WTC11 (cell line): ENCODE data around the gene BIRC3. TPM values are rescaled to one million over a fixed set of nuclear protein-coding genes. Genes with fewer than 3 reads are reported as not detected.

Source experiments
- ATAC-seq: fragments of 200-7000 bp; cut with Tn5 transposase; 2 replicates; pipeline ENCODE4 v1.10.0; 2021; ENCODE audit warnings: mild to moderate bottlenecking, moderate library complexity
- CTCF ChIA-PET: fragments of 300-600 bp; sonication (Branson Sonifier 250); formaldehyde crosslinking; loops from one replicate; lab custom pipeline; 2021; ENCODE audit warnings: antibody characterized with exemption; lab: Charles Lee
- POLR2A ChIA-PET: fragments of 350-600 bp; sonication (Branson Sonifier 250); formaldehyde crosslinking; loops from one replicate; lab custom pipeline; 2021; ENCODE audit warnings: antibody characterized with exemption; lab: Charles Lee
- DNase-seq: peaks from one replicate; pipeline ENCODE4 v3.0.0; 2021; ENCODE audit warnings: low spot score
- H3K27ac Mint-ChIP-seq: 2 replicates; pipeline ENCODE4 v1.8.0; 2021; ENCODE audit warnings: mixed read lengths
- H3K27me3 Mint-ChIP-seq: 2 replicates; pipeline ENCODE4 v1.8.0; 2021; ENCODE audit warnings: low read depth, mild to moderate bottlenecking, moderate library complexity, mixed read lengths
- H3K36me3 Mint-ChIP-seq: 2 replicates; pipeline ENCODE4 v1.8.0; 2021; ENCODE audit warnings: mixed read lengths
- H3K4me1 Mint-ChIP-seq: 2 replicates; pipeline ENCODE4 v1.8.0; 2022; ENCODE audit warnings: mixed read lengths
- H3K4me3 Mint-ChIP-seq: 2 replicates; pipeline ENCODE4 v1.8.0; 2021; ENCODE audit warnings: mild to moderate bottlenecking, moderate library complexity, mixed read lengths
- H3K9me3 Mint-ChIP-seq: 2 replicates; pipeline ENCODE4 v1.8.0; 2021; ENCODE audit warnings: mixed read lengths
- CREM ChIP-seq: sonication (generic); formaldehyde crosslinking; IDR thresholded peaks from 2 replicates; pipeline ENCODE4 v1.8.1; 2022; ENCODE audit warnings: mild to moderate bottlenecking, missing genetic modification reagents, moderate library complexity
- ESRRA ChIP-seq: sonication (generic); formaldehyde crosslinking; IDR thresholded peaks from 2 replicates; pipeline ENCODE4 v1.8.1; 2022; ENCODE audit warnings: mild to moderate bottlenecking, missing genetic modification reagents, borderline replicate concordance
- FOXP1 ChIP-seq: sonication (generic); formaldehyde crosslinking; IDR thresholded peaks from 2 replicates; pipeline ENCODE4 v1.8.0; 2022; ENCODE audit warnings: missing genetic modification reagents, mild to moderate bottlenecking, moderate library complexity, borderline replicate concordance
- GABPB1 ChIP-seq: sonication (generic); formaldehyde crosslinking; IDR thresholded peaks from 2 replicates; pipeline ENCODE4 v1.8.1; 2023; ENCODE audit warnings: mild to moderate bottlenecking, missing genetic modification reagents
- IRF2 ChIP-seq: sonication (generic); formaldehyde crosslinking; IDR thresholded peaks from 2 replicates; pipeline ENCODE4 v1.8.0; 2022; ENCODE audit warnings: low read depth, missing genetic modification reagents, borderline replicate concordance
- NFE2L1 ChIP-seq: sonication (generic); formaldehyde crosslinking; IDR thresholded peaks from 2 replicates; pipeline ENCODE4 v1.8.1; 2023; ENCODE audit warnings: missing genetic modification reagents
- SMAD3 ChIP-seq: sonication (generic); formaldehyde crosslinking; IDR thresholded peaks from 2 replicates; pipeline ENCODE4 v1.8.0; 2022; ENCODE audit warnings: missing genetic modification reagents, mild to moderate bottlenecking, borderline replicate concordance
- TEAD4 ChIP-seq: sonication (generic); formaldehyde crosslinking; IDR thresholded peaks from 2 replicates; pipeline ENCODE4 v1.8.0; 2022; ENCODE audit warnings: mild to moderate bottlenecking, missing genetic modification reagents
- TP53 ChIP-seq: sonication (generic); formaldehyde crosslinking; IDR thresholded peaks from 2 replicates; pipeline ENCODE4 v1.8.1; 2023; ENCODE audit warnings: mild to moderate bottlenecking, missing genetic modification reagents
- ZNF232 ChIP-seq: sonication (generic); formaldehyde crosslinking; IDR thresholded peaks from 2 replicates; pipeline ENCODE4 v1.8.0; 2022; ENCODE audit warnings: mild to moderate bottlenecking, missing genetic modification reagents
- total RNA-seq: library from RNA; stranded (reverse); gene quantifications from 3 replicates; pipeline ENCODE4 v1.2.3, GENCODE V29; 2021
- TF ChIP-seq, protein P1 (sequence below): fragments of 200-600 bp; IDR thresholded peaks from 2 replicates; pipeline ENCODE4 v1.8.0; 2022; ENCODE audit warnings: antibody characterized with exemption
- TF ChIP-seq, protein P2 (sequence below): fragments of 250-450 bp; sonication (Bioruptor Pico); conservative IDR thresholded peaks from 2 replicates; pipeline ENCODE4 v1.9.0; 2021; ENCODE audit warnings: mild to moderate bottlenecking
- TF ChIP-seq, protein P3 (sequence below): sonication (generic); formaldehyde crosslinking; IDR thresholded peaks from 2 replicates; pipeline ENCODE4 v1.8.1; 2023; ENCODE audit warnings: mild to moderate bottlenecking, missing genetic modification reagents, moderate library complexity
- TF ChIP-seq, protein P4 (sequence below): fragments of 250-450 bp; sonication (Bioruptor Pico); IDR thresholded peaks from 2 replicates; pipeline ENCODE4 v1.9.0; 2021; ENCODE audit warnings: moderate library complexity, mild to moderate bottlenecking, inconsistent platforms, borderline replicate concordance

BIRC3 gene
- total RNA-seq, 1 experiment from 2014 or later: 0.33 TPM

DNA sequence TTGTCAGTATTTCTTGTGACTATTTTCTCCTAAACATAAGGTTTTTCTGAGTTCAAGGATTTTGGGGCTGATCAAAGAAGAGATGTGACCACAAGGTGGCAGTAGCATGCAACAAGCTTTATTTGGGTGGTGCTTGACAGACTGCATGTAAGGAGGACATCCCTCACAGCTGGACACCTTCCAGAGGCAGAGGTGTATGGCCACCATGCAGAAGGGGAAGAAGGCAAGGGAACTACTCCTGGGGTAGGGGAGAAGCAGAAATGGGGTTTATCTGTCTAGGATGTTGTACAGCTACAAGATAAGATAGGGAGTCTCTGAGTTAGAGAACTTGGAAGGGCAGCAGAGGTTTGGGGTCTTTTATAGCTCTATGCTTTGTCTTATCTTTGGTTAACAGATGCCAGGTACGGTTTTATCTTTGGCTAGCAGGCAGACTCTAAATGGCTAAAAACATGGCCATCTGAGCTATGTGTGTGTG lies 24.6 kb downstream of the BIRC3 start:
- Mint-ChIP-seq H3K36me3 (no peaks in the 10 kb centered on the region), H3K9me3 (no peaks in the 10 kb centered on the region), H3K4me1 (peaks cover 14% of the 10 kb centered on the region), H3K27me3 (no peaks in the 10 kb centered on the region), H3K4me3 (no peak overlapping the region), H3K27ac (no peak overlapping the region)
- DNase-seq (peak; percentile 79), ATAC-seq (peak; percentile 92)
- POLR2A ChIA-PET: no interaction called here
- CTCF ChIA-PET: interaction anchor here (0.5 to 2.7 kb wide), 39 partner anchors 8 to 427 kb away, joined by 3 to 31 read pairs (median 4); partner anchors contain the start of genes BIRC3 and CEP126
- TF ChIP-seq FOXP1 (CRISPR knock-in tag): no peak
- TF ChIP-seq, protein P1, sequence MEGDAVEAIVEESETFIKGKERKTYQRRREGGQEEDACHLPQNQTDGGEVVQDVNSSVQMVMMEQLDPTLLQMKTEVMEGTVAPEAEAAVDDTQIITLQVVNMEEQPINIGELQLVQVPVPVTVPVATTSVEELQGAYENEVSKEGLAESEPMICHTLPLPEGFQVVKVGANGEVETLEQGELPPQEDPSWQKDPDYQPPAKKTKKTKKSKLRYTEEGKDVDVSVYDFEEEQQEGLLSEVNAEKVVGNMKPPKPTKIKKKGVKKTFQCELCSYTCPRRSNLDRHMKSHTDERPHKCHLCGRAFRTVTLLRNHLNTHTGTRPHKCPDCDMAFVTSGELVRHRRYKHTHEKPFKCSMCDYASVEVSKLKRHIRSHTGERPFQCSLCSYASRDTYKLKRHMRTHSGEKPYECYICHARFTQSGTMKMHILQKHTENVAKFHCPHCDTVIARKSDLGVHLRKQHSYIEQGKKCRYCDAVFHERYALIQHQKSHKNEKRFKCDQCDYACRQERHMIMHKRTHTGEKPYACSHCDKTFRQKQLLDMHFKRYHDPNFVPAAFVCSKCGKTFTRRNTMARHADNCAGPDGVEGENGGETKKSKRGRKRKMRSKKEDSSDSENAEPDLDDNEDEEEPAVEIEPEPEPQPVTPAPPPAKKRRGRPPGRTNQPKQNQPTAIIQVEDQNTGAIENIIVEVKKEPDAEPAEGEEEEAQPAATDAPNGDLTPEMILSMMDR: peak; percentile 66
- TF ChIP-seq, all 79 proteins: peak for 1

DNA sequence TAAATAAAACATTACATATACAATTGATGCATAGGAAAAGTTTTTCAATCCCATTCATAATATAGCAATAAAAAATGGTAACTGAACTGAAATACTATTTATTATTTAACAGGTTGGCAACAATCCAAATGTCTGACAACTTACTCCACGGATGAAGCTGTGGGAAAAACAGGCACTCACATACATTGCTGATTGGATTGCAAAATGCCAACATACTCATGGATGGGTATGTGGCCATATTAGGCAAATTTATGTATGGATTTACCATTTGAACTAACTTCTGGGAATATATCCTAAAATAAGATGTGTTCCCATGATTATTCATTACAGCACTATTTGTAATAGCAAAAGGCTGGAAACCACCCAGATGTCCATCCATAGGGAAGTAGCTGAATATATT lies 26.5 kb downstream of the BIRC3 start:
- ATAC-seq (no peak), DNase-seq (no peak)
- H3K9me3 Mint-ChIP-seq: no peaks in the 10 kb centered on the region
- peaks cover 19% of the 10 kb centered on the region for H3K4me1 Mint-ChIP-seq
- H3K4me3 Mint-ChIP-seq: no peak overlapping the region
- H3K27me3 Mint-ChIP-seq: no peaks in the 10 kb centered on the region
- POLR2A ChIA-PET: no interaction called here
- no peaks in the 10 kb centered on the region for H3K36me3 Mint-ChIP-seq
- TF ChIP-seq, protein P2, sequence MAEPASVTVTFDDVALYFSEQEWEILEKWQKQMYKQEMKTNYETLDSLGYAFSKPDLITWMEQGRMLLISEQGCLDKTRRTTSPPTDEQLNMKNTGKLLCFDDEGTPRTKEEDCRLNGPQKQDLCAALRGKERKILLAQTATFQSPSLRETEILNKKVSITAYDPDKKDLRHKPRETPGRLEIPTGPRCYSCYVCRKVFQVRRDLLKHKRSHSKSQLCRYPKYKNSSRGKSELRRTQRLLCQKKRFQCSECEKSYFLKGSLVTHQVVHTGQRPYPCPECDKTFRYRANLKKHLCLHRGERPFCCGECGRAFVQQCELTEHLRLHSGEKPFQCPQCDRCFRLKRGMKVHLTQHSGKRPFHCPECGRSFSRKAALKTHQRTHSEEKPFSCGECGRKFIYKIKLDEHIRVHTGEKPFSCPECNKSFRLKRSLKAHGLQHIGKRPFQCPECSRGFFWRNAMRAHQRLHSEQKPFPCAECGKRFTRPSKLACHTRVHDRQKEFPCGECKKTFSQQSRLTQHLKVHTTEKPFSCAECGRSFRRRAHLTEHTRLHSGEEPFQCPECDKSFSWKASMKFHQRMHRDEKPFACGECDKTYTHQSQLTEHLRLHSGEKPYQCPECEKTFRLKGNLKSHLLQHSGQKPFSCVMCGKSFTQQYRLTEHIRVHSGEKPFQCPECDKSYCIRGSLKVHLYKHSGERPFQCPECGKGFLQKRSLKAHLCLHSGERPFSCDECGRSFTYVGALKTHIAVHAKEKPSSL (CRISPR knock-in tag): no peak
- TF ChIP-seq, protein P3, sequence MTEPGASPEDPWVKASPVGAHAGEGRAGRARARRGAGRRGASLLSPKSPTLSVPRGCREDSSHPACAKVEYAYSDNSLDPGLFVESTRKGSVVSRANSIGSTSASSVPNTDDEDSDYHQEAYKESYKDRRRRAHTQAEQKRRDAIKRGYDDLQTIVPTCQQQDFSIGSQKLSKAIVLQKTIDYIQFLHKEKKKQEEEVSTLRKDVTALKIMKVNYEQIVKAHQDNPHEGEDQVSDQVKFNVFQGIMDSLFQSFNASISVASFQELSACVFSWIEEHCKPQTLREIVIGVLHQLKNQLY: no peak
- TF ChIP-seq NFE2L1 (no peak), TP53 (CRISPR knock-in tag) (no peak), IRF2 (CRISPR knock-in tag) (no peak)
- CTCF ChIA-PET: interaction anchor here (0.8 to 1.1 kb wide), 2 partner anchors 50 to 175 kb away, joined by 3 to 5 read pairs; no protein-coding TSS in a partner anchor
- H3K27ac Mint-ChIP-seq: no peak overlapping the region

DNA sequence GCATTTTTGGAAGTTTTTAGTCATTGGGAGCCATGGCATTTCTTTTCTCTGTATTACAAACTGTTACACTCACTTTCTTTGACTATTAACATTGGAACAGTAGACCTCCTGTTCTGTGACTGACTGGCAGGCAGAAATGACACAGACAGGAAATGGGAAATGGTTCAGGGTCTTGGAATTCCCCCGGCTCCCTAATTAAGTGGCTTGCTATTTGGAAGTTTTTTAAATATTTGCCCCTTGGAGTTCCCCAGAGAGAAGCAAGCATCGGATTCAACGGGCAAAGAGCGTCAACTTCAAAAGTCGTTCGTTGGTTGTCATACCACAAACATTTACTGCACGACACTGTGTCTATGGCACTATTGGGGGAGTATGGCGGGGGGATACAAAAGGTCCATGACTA lies 28.6 kb downstream of the BIRC3 start:
- Mint-ChIP-seq H3K4me3 (peak overlapping the region; percentile 97), H3K4me1 (peaks cover 19% of the 10 kb centered on the region), H3K27me3 (no peaks in the 10 kb centered on the region), H3K27ac (no peak overlapping the region; the same call in 1 of the 2 replicates), H3K36me3 (peaks cover 5% of the 10 kb centered on the region; the same call in 1 of the 2 replicates), H3K9me3 (no peaks in the 10 kb centered on the region)
- ATAC-seq: no peak
- no peak for DNase-seq
- CTCF ChIA-PET: no interaction called here
- TF ChIP-seq CREM (CRISPR knock-in tag) (no peak), ESRRA (CRISPR knock-in tag) (no peak), GABPB1 (CRISPR knock-in tag) (no peak), ZNF232 (CRISPR knock-in tag) (no peak), SMAD3 (CRISPR knock-in tag) (no peak), TEAD4 (CRISPR knock-in tag) (no peak)
- TF ChIP-seq, protein P4, sequence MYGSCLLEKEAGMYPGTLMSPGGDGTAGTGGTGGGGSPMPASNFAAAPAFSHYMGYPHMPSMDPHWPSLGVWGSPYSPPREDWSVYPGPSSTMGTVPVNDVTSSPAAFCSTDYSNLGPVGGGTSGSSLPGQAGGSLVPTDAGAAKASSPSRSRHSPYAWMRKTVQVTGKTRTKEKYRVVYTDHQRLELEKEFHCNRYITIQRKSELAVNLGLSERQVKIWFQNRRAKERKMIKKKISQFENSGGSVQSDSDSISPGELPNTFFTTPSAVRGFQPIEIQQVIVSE (CRISPR knock-in tag): no peak
- TF ChIP-seq, protein P3: no peak
- POLR2A ChIA-PET: no interaction called here
